Uterus (tissue), 2 donors: ENCODE results near the gene ZSCAN21.

Source experiments
- CTCF ChIP-seq, 4 experiments: fragments of 200-600 bp in 2 of 4; fragments of 450-650 bp in 2 of 4; sonication (generic) in 2 of 4; IDR thresholded peaks; one replicate each; pipeline ENCODE4 v1.5.1; 2016 to 2019; ENCODE audit warnings: antibody characterized with exemption in 4 of 4, mild to moderate bottlenecking in 2 of 4, moderate library complexity in 1 of 4
- POLR2A ChIP-seq, 2 donors: fragments of 450-650 bp; IDR thresholded peaks; one replicate each; pipeline ENCODE4 v1.6.1; 2016; ENCODE audit warnings: antibody characterized with exemption in 2 of 2, mild to moderate bottlenecking in 1 of 2, moderate library complexity in 1 of 2

GRCh38 chr7:100080907-100081534 lies 31.4 kb downstream of the ZSCAN21 start:
- TF ChIP-seq CTCF (IDR thresholded peaks at IDR 0.05) (no peak), POLR2A (IDR thresholded peaks at IDR 0.05) (no peak)
